ENCODE measurements around the gene RAB4B.
A peak's percentile ranks its signal among the peaks of the same experiment; 100 is the strongest.
"Not testable (repeated sequence)": the region's sequence is repeated elsewhere in the genome, so short reads cannot be mapped to it uniquely, and the experiment has no call there.

RAB4B gene

DNA sequence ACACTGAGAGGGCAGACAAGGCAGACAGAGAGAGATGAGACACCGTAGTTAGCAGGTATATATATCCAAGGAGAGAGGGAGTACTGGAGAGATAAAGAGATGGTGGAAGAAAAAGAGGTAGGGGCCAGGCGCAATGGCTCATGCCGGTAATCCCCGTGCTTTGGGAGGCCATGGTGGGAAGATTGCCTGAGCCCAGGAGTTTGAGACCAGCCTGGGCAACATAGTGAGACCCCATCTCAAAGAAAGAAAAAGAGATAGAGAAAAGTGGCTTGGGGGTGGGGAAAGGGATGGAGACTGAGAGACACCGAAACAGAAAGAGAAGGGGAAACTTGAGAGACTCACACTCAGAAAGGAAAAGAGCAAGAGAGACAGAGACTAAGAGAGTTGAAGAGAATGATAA, 2.5 kb downstream of the RAB4B start:
- no peak for DNase-seq (ENCODE audit: low spot score)

DNA sequence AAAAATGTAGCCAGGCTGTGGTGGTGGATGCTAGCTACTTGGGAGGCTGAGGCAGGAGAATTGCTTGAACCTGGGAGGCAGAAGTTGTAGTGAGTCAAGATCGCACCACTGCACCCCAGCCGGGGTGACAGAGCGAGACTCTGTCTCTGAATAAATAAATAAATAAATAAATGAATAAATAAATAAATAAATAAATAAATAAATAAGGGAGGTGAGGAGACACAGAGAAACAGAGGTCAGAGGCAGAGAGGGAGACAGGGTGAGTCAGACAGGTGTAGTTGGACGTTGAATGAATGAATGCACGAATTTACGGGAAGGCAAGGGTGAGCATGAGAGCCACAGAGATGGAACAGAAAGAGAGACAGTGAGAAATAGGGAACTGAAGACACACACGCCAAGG, 3.1 kb downstream of the RAB4B start:
- DNase-seq (ENCODE audit: low spot score), result no peak

DNA sequence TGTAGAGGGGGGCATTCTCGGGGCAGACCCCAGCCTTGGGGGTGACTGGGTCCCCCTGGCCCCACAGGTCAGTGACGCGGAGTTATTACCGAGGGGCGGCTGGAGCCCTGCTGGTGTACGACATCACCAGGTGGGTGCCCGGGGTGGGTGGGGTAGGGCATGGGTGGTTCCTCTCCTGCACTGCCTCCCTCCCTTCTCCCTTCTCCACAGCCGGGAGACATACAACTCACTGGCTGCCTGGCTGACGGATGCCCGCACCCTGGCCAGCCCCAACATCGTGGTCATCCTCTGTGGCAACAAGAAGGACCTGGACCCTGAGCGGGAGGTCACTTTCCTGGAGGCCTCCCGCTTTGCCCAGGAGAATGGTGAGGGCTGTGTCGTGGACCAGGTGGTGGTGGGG, 5.7 kb downstream of the RAB4B start:
- no peak for DNase-seq (ENCODE audit: low spot score)

DNA sequence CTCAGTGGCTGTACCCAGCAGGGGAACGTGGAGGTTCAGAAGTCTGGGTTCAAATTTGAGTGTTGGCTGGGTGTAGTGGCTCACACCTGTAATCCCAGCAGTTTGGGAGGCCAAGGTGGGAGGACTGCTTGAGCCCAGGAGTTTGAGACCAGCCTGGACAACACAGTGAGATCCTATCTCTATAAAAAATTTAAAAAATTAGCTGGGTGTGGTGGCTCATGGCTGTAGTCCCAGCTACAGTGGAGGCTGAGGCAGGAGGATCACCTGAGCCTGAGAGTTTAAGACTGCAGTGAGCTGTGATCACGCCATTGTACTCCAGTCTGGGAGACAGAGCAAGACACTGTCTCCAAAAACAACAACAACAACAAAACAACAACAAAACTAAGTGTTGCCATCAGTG, 6.1 kb downstream of the RAB4B start:
- not testable (repeated sequence) for DNase-seq (ENCODE audit: low spot score)

DNA sequence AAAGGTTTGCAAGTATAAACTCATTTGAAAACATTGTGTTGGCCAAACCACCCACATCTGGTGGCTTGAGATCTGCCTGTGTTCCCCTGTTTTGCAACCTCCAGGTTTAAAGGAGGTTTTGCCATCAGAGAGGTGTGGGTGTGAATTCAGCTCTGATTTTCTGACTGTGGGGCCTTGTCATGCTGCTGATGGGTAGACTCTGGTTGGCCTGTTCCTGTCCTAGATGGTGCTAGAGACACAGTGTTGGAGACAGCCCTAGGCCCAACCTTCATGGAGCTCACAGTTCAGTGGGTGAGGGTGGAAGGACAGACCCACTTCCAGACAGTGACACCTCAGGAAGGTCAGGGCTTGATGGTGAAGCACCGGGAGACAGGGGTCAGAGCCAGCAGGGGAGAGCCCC, 7.5 kb downstream of the RAB4B start:
- no peak for DNase-seq (ENCODE audit: low spot score)

DNA sequence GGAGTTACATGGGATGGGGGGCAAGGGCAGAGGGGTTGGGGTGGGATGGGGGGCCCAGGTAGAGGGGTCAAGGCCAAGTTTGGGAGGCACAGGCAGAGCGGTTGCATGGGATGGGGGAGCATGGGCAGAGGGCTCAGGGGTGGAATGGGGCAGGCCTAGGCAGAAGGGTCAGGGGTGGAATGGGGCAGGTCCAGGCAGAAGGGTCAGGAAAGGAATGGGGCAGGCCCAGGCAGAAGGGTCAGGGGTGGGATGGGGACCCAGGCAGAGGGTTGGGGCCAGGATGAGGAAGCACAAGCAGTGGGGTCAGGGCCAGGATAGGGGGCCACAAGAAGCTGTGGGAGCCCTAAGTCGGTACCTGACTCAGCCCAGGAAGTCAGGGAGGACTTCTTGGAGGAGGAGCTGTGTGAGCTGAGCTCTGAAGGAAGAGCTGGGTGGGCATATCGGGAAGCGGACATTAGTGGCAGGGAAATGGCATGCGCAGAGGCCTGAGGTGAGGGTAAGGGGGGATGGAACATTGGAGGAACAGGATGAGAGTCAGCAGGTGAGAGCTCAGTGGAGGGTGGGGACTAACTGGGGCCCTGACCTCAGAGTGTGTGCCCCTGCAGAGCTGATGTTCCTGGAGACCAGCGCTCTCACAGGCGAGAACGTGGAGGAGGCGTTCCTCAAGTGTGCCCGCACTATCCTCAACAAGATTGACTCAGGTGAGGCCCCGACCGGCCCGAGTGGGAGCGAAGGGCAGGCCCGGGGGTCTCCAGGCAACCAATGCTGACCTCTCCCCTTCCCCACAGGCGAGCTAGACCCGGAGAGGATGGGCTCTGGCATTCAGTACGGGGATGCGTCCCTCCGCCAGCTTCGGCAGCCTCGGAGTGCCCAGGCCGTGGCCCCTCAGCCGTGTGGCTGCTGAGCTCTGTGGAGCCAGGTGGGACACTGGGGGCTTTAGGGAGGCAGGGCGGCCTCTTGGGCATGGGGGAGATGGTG, 8.3 kb downstream of the RAB4B start:
- no peak for DNase-seq (ENCODE audit: low spot score)

DNA sequence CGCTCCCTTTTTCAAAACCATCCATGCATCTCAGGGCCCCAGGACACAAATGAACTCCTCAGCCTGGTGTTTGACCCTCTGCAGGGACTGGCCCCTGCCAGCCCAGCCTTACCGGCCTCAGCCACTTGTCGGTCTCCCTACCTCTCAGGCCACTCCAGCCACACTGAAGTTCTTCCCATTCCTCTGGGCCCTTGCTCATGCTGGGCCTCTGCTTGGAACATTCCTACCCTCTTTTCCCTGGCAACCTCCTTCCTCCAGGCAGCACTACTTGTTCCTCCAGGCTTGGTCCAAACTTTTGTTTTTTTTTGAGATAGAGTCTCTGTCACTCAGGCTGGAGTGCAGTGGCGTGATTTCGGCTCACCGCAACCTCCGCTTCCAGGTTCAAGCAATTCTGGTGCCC, 13.3 kb downstream of the RAB4B start:
- DNase-seq (ENCODE audit: low spot score), result no peak

DNA sequence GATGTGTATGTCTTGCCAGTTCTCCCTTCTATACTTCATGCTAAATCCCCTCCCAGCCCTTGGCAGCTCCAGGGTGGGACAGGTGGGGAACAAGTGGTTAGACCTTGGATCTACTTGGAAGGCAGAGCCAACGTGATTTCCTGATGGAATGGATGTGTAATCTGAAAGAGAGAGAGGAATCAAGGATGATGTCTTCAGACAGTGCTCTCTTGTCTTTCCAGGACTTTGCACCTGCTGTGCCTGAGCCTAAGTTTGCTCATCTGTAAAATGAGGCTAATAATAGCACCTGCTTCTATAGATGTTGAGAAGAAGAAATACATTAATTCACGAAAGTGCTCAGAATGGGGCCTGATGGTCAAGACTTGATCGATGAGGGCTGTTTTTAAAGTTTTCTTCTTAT, 13.9 kb downstream of the RAB4B start:
- no peak for DNase-seq (ENCODE audit: low spot score)

DNA sequence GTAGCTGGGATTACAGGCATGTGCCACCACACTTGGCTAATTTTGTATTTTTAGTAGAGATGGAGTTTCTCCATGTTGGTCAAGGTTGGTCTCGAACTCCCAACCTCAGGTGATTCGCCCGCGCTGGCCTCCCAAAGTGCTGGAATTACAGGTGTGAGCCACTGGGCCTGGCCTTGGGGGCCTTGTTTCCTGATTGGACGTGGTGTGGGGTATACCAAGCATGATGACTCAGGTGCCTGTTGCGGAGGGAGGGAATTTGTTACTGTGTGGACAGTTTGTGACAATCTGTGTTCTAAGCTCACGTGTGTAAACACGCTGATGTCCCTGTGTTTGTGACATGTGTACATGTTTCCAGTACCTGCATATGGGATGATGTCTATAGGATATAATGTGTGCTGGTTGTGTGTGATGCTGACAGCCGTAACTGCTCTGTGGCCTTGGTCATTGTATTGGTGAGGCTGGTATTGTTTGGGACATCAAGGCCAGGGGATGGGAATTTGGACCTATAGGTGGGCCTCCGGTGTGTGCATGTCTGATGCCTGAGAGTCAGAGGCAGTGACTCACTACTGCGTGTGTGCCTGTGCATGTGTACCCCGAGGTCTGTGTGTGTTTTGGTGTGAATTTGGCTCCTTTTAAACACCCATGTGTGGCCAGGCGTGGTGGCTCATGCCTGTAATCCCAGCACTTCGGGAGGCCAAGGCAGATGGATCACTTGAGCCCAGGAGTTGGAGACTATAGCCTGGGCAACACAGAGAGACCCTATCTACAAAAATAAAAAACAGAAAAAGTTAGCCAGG, 19.3 kb downstream of the RAB4B start:
- no peak for DNase-seq (ENCODE audit: low spot score)

DNA sequence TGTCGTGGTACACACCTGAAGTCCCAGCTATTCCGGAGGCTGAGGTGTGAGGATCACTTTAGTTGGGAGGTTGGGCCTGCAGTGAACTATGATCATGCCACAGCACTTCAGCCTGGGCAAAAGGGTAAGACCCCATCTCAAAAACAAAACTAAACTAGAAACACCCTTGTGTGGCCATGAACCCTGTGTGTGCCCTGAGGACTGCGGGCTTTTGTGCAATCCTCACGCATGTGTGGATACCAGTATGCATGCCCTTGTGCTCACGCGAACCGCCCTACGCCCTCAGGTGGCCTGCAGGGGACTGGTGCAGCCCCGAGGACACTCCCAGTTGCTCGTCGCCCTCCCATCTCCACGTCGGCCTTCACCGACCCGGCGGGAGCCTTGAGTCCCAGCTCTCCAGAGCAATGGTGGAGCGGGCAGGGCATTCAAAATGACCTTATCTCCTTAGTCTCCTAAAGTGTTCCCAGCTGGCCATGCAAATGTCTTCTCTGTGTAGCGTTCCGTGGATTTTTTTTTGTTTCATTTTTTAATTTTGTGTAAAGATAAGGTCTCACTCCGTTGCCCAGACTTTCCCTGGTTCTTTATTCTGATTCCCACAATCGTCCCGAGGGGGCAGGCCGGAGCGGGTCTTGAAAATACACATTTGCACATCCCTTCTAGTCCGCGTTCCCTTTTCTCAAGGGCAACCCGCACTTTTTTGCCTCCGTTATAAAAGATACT, 20.1 kb downstream of the RAB4B start:
- DNase-seq (ENCODE audit: low spot score), result peak; percentile 23

DNA sequence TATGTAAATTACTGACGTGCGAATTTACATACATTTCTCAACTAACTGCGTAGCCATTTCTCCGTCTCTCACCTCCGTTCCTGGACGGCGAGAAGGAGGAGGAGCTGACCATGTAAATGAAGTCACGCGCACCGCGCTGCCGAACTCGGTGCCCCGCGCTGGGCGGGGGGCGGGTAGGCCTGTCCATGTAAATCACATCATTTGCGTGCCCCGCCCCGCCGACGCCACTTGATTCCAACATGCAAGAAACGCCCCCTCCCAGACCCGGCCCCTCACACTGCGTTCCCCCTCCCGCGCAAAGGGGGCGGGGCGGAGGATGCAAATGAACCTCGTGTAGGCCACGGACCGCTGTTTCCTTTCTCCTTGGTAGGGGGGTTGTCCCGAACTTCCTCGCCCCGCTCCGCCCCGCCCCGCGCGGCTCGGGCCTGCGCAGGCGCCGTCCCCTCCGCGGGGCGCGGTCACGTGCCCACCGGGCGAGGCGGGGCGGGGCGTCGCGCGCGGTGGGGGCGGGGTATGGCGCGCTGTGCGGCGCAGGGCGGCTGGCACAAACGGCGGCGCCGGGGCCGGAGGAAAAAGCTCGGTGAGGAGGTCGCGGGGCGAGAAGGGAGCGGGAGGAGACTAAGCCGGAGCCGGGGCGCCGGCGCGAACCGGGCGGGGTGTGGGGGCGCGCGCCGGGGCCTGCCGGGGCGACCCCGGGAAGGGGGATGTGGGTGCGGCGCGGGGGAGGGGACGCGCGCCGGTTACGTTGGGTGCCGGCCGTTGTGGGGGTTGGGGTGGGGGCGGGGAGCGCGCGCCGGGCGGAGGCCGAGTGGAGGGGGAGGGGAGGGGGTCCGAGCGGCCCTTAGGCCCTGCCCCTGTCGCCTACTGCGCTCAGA, 20.9 kb downstream of the RAB4B start, which contains the start of gene EGLN2:
Gene EGLN2 (plus strand): TSS at position 509 of the 875 bp plus-strand sequence. CDS start 1,382 bp downstream, outside the sequence.
- DNase-seq (ENCODE audit: low spot score), result peak; percentile 98

DNA sequence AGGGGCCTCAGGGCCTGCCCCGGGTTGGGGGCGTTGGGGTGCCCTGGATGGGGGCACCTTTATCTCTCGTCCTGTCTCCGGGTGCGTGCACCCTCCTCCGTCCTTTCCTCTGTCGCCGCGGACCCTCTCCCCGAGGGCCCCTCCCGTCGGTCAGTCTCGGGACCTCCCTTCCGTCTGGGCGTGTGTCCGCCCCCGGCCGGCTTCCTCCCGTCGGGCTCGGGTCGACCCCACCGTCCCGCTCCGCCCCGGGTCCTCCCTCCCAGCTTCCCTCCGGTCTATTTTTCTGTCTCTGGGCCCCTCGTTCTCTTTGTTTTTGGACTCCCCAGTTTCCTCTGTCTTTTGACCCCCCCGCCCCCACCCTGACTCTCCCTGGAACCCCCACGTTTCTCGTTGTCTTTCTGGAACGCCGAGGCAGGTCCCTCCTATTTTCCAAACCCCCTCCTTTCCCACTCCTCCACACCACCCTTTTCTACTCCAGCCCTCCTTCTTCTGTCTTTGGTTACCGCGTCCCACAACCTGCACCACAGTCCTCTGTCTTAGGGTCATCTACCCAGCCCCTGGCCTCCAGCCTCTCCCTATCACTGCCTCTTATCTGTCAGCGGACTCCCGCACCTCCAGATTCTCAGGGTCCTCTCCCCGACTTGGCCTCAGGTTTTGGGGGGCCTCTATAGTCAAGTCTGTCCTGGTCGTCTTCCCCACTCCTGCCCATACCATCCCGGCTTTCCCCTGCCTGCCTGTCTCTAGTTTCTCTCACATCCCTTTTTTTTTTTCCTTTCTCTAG, 21.7 kb downstream of the RAB4B start:
- no peak for DNase-seq (ENCODE audit: low spot score)

DNA sequence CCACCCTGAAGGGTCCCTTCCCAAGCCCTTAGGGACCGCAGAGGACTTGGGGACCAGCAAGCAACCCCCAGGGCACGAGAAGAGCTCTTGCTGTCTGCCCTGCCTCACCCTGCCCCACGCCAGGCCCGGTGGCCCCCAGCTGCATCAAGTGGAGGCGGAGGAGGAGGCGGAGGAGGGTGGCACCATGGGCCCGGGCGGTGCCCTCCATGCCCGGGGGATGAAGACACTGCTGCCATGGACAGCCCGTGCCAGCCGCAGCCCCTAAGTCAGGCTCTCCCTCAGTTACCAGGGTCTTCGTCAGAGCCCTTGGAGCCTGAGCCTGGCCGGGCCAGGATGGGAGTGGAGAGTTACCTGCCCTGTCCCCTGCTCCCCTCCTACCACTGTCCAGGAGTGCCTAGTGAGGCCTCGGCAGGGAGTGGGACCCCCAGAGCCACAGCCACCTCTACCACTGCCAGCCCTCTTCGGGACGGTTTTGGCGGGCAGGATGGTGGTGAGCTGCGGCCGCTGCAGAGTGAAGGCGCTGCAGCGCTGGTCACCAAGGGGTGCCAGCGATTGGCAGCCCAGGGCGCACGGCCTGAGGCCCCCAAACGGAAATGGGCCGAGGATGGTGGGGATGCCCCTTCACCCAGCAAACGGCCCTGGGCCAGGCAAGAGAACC, 22.4 kb downstream of the RAB4B start:
- no peak for DNase-seq (ENCODE audit: low spot score)

DNA sequence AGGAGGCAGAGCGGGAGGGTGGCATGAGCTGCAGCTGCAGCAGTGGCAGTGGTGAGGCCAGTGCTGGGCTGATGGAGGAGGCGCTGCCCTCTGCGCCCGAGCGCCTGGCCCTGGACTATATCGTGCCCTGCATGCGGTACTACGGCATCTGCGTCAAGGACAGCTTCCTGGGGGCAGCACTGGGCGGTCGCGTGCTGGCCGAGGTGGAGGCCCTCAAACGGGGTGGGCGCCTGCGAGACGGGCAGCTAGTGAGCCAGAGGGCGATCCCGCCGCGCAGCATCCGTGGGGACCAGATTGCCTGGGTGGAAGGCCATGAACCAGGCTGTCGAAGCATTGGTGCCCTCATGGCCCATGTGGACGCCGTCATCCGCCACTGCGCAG, 22.9 kb downstream of the RAB4B start:
- no peak for DNase-seq (ENCODE audit: low spot score)

DNA sequence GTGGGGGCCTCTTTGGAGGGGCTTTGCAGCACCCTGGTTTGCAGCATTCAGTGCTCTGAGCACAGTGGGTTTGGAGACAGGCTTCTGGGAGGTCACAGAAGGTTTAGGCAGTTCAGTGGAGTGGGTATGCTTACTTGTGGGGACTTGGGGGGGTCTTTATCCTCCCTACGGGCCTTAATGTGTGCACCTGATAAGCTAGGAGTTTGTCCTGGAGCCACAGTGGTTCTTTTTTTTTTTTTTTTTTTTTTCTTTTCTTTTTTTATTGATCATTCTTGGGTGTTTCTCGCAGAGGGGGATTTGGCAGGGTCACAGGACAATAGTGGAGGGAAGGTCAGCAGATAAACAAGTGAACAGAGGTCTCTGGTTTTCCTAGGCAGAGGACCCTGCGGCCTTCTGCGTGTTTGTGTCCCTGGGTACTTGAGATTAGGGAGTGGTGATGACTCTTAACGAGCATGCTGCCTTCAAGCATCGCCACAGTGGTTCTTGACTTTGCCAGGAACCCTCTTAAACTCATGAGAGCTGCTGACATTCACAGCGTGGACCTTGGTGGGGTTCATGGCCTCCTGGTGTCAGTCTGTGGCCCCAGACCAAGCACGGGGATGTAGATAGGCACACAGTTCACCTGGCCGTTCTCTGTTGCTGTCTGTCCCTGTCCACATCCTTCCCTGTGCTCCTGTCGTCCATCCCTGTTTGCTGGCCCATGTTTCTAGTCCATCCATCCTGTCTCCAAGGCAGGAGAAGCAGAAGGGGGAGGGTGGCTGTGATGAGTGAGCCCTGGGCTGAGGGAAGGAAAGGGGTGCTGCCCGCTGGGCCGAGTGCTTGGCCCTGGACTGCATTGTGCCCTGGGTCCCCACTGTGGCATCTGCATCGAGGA, 23.6 kb downstream of the RAB4B start:
- no peak for DNase-seq (ENCODE audit: low spot score)

DNA sequence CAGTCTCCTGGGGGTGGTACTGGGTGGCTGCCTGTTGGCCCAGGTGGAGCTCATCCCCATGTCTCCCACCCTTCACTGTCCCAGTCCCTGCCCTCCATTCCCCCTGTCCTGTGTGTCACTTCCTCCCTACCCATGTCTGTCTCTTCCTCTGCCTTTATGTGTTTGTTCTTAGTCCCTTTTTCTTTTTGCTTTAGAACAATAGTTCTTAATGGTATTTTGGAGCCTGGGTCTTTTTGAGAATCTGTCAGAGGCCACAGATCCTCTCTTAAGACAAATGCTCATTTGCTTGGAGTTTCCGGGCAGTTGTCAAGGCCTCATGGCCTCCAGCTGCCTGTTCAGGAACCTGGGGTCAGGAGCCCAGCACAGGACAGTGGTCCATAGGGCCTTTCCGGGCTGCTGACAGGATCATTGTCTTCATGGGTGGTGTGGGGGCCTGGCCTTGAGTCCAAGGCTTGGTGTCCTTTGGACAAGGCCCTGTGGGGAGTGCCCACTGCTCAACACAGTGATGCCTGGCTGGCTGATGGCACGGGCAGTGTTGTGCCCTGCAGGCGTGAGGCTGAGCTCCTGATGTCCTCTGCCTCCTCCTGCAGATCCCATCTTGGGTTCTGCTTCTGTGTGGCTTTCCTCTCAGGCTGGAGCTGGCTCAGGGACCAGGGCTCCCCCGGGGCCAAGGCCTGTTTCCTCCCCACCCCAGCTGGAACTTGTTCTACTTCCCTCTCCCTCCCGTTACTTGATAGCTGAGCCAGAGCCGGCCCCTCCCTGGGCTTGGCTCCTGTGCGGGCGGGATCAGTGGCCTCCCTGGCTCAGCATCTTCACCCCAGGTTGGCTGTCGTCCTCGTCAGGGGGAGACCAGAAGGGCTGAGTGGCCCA, 24.5 kb downstream of the RAB4B start:
- DNase-seq (ENCODE audit: low spot score), result no peak

DNA sequence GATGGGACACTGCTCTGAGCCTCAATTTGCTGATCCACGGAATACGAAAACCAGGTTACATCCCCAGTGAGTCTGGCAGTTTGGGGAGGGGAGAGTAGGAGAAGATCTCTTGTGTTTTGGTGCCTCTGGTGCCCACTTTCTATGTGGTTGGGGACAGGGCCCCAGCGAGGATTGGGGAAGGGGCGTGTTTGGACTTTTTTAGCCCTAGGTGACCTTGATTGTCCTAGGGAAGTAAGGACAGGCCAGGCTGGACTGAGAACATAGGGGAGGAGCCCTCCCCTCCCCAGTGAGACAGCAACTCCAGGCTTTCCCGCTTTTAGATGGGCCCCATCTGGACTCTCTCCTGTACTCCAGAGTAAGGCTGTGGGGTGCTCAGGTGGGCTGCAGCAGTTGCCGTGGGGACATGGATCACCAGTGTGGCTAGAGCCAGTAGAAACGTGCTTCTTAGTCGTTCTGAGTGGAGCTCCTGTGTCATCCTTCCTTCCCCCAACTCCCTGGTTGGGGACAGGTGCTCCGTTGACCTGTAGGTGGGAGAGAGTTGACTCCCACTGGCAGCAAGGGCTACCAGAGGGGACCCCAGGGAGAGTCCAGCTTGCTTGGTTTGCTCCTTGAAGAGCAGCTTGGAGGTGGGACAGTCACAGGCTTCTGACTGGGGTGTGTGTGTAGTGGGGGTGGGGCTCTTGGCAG, 25.3 kb downstream of the RAB4B start:
- DNase-seq (ENCODE audit: low spot score), result no peak

Measured in LoVo (cell line).